H1 (cell line): ENCODE results near the gene C2orf92. TPM values are rescaled to one million over a fixed set of nuclear protein-coding genes. Genes with fewer than 3 reads are reported as not detected.

Experiments
- CBX5 ChIP-seq: fragments of 300-800, 300-1000 bp; sonication (generic); IDR thresholded peaks from 2 replicates; pipeline ENCODE4 v1.7.1; 2016; ENCODE audit warnings: antibody characterized with exemption, low read length, low read depth
- CREB1 ChIP-seq: IDR thresholded peaks from 2 replicates; pipeline ENCODE4 v1.6.1; 2012; ENCODE audit warnings: inconsistent platforms
- JUN ChIP-seq: IDR thresholded peaks from 2 replicates; pipeline ENCODE4 v1.6.1; 2011; ENCODE audit warnings: low read depth, mild to moderate bottlenecking, improper control_type of control experiment, low read length
- NRF1 ChIP-seq: IDR thresholded peaks from 2 replicates; pipeline ENCODE4 v1.6.1; 2011; ENCODE audit warnings: mild to moderate bottlenecking, low read depth, low read length, improper control_type of control experiment
- RAD21 ChIP-seq, 2 experiments: IDR thresholded peaks in 1 of 2; conservative IDR thresholded peaks in 1 of 2; 2 replicates each; pipeline ENCODE4 v1.6.1; 2011; ENCODE audit warnings: low read depth in 2 of 2, low read length in 2 of 2, improper control_type of control experiment in 1 of 2, inconsistent platforms in 1 of 2, mild to moderate bottlenecking in 1 of 2, moderate library complexity in 1 of 2
- SIRT6 ChIP-seq: IDR thresholded peaks from one replicate; pipeline ENCODE4 v1.7.1; 2012; ENCODE audit warnings: low read length, inconsistent platforms
- SP4 ChIP-seq: IDR thresholded peaks from 2 replicates; pipeline ENCODE4 v1.6.1; 2012; ENCODE audit warnings: low read length, inconsistent platforms
- polyA plus RNA-seq, 7 experiments: library from polyadenylated mRNA; depleted of rRNA in 3 of 7; stranded (reverse) in 5 of 7; unstranded in 2 of 7; fragments of >200 nt in 5 of 7; fragments of 200-250 nt in 2 of 7; gene quantifications; 1 replicate in 5 of 7; 2 replicates in 1 of 7; 4 replicates in 1 of 7; pipeline versions ENCODE4 v1.2.1 to v1.2.3, GENCODE V29; 2011 to 2013; ENCODE audit warnings: missing spikeins in 2 of 7, mixed read lengths in 2 of 7
- total RNA-seq: library from RNA; stranded (reverse); fragmentation: NEBNext Ultra II Directional; extraction: Animal tissue kit (Norgen Biotek cat#: 25700); gene quantifications from 2 replicates; pipeline ENCODE4 v1.2.1, GENCODE V29; 2021
- TF ChIP-seq, protein P1 (sequence below): fragments of 300-600 bp; sonication (generic); IDR thresholded peaks from 2 replicates; pipeline ENCODE4 v1.7.1; 2012; ENCODE audit warnings: low read length, moderate library complexity, mild to moderate bottlenecking, inconsistent platforms; ENCODE audit not compliant: insufficient replicate concordance
- TF ChIP-seq, protein P2 (sequence below): IDR thresholded peaks from 2 replicates; pipeline ENCODE4 v1.6.1; 2011; ENCODE audit warnings: low read length, improper control_type of control experiment

The C2orf92 gene
- total and polyA plus RNA-seq, 2 of the 8 experiments (the other 6 are each of a cell fraction or from before 2014, with no cell fraction given): 2.3 to 3.7 TPM

DNA sequence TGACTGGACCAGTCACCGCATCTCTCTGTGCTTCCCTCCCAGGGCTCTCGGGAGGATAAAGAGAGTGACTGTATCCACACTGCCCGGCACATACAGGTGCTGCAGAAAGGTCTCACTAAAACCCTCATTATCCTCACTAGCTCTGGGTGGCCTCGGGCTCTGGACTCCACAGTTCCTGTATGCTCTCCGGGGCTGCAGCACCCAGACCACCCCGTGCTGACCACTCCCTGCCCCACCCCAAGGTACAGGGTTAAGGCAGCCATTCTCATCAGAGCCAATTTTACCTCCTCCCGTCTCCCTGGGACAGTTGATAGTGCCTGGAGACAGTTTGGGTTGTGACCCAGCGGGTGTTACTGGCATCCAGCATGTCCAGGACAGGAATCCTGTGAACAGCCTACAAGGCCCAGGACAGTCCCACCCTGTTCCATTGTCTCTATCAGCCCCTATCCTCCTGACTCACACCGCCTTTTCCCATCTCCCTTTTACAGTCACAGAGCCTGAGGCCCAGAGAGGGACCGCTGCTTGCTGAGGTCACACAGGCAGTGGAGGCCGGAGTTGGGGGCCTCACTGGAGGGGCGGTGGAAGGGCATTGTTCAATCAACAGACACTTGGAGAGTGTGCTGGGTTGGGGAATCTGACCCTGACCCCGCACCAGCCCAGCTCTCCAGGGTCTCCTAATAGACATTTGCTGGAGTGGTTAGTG is 45.6 kb downstream of the C2orf92 start (continued):
- TF ChIP-seq, protein P1, sequence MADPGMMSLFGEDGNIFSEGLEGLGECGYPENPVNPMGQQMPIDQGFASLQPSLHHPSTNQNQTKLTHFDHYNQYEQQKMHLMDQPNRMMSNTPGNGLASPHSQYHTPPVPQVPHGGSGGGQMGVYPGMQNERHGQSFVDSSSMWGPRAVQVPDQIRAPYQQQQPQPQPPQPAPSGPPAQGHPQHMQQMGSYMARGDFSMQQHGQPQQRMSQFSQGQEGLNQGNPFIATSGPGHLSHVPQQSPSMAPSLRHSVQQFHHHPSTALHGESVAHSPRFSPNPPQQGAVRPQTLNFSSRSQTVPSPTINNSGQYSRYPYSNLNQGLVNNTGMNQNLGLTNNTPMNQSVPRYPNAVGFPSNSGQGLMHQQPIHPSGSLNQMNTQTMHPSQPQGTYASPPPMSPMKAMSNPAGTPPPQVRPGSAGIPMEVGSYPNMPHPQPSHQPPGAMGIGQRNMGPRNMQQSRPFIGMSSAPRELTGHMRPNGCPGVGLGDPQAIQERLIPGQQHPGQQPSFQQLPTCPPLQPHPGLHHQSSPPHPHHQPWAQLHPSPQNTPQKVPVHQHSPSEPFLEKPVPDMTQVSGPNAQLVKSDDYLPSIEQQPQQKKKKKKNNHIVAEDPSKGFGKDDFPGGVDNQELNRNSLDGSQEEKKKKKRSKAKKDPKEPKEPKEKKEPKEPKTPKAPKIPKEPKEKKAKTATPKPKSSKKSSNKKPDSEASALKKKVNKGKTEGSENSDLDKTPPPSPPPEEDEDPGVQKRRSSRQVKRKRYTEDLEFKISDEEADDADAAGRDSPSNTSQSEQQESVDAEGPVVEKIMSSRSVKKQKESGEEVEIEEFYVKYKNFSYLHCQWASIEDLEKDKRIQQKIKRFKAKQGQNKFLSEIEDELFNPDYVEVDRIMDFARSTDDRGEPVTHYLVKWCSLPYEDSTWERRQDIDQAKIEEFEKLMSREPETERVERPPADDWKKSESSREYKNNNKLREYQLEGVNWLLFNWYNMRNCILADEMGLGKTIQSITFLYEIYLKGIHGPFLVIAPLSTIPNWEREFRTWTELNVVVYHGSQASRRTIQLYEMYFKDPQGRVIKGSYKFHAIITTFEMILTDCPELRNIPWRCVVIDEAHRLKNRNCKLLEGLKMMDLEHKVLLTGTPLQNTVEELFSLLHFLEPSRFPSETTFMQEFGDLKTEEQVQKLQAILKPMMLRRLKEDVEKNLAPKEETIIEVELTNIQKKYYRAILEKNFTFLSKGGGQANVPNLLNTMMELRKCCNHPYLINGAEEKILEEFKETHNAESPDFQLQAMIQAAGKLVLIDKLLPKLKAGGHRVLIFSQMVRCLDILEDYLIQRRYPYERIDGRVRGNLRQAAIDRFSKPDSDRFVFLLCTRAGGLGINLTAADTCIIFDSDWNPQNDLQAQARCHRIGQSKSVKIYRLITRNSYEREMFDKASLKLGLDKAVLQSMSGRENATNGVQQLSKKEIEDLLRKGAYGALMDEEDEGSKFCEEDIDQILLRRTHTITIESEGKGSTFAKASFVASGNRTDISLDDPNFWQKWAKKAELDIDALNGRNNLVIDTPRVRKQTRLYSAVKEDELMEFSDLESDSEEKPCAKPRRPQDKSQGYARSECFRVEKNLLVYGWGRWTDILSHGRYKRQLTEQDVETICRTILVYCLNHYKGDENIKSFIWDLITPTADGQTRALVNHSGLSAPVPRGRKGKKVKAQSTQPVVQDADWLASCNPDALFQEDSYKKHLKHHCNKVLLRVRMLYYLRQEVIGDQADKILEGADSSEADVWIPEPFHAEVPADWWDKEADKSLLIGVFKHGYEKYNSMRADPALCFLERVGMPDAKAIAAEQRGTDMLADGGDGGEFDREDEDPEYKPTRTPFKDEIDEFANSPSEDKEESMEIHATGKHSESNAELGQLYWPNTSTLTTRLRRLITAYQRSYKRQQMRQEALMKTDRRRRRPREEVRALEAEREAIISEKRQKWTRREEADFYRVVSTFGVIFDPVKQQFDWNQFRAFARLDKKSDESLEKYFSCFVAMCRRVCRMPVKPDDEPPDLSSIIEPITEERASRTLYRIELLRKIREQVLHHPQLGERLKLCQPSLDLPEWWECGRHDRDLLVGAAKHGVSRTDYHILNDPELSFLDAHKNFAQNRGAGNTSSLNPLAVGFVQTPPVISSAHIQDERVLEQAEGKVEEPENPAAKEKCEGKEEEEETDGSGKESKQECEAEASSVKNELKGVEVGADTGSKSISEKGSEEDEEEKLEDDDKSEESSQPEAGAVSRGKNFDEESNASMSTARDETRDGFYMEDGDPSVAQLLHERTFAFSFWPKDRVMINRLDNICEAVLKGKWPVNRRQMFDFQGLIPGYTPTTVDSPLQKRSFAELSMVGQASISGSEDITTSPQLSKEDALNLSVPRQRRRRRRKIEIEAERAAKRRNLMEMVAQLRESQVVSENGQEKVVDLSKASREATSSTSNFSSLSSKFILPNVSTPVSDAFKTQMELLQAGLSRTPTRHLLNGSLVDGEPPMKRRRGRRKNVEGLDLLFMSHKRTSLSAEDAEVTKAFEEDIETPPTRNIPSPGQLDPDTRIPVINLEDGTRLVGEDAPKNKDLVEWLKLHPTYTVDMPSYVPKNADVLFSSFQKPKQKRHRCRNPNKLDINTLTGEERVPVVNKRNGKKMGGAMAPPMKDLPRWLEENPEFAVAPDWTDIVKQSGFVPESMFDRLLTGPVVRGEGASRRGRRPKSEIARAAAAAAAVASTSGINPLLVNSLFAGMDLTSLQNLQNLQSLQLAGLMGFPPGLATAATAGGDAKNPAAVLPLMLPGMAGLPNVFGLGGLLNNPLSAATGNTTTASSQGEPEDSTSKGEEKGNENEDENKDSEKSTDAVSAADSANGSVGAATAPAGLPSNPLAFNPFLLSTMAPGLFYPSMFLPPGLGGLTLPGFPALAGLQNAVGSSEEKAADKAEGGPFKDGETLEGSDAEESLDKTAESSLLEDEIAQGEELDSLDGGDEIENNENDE: no peak
- TF ChIP-seq NRF1 (no peak), JUN (no peak), SIRT6 (no peak), CBX5 (no peak), CREB1 (no peak), RAD21 (IDR thresholded peaks at IDR 0.05 in 1 of 2, conservative IDR thresholded peaks at IDR 0.05 in 1 of 2; ENCODE audit: low read depth in 2 of 2, low read length in 2 of 2) (no peak), SP4 (no peak)
- TF ChIP-seq, protein P2, sequence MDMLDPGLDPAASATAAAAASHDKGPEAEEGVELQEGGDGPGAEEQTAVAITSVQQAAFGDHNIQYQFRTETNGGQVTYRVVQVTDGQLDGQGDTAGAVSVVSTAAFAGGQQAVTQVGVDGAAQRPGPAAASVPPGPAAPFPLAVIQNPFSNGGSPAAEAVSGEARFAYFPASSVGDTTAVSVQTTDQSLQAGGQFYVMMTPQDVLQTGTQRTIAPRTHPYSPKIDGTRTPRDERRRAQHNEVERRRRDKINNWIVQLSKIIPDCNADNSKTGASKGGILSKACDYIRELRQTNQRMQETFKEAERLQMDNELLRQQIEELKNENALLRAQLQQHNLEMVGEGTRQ: no peak
